ENCODE data around the gene RBM28.

RBM28 gene

DNA sequence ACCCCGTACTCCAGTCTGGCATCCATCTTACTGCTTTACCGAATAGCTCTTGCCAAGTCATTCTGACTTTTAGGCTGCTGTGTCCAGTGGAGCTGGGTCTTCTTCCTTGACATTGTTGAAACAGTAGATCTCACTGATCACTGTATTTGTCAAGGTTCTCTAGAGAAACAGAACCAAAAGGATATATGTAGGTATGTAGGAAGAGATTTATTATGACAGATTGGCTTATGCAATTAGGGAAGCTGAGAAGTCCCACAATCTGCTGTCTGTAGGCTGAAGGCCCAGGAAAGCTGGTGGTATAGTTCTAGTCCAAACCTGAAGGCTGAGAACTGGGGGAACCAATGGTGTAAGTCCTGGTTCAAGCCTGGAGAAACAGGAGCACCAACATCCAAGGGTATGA, 29.9 kb upstream of the RBM28 start:
- DNase-seq: no peak

DNA sequence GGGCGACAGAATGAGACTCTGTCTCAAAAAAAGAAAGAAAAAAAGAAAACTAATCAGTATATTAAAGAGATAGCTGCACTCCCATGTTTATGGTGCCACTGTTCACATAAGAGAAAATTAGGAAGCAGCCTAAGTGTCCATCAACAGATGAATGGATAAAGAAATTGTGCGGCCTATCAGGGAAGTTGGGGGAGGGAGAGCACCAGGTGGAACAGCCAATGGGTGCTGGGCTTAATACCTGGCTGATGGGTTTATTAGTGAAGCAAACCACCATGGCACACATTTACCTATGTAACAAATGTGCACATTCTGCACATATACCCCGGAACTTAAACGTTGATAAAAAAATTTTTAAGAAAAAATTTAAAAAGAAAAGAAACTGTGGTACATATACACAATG, 26.8 kb upstream of the RBM28 start:
- no peak for DNase-seq

DNA sequence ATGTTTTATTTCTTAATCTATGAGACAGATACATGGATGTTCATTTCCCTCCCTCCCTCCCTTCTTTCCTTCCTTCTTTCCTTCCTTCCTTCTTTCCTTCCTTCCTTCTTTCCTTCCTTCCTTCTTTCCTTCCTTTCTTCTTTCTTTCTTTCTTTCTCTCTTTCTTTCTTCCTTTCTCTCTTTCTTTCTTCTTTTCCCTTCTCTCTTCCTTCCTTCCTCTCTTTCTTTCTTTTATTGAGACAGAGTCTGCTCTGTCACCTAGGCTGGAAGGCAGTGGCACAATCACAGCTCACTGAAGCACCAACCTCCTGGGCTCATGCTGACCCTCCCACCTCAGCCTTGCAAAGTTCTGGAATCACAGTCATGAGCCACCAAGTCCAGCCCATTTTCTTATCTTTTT, 23.3 kb upstream of the RBM28 start:
- DNase-seq: no peak

GRCh38 chr7:128366300-128366699, 22.6 kb upstream of the RBM28 start:
- no peak for DNase-seq

GRCh38 chr7:128365432-128365831, 21.7 kb upstream of the RBM28 start:
- no peak for DNase-seq

GRCh38 chr7:128364166-128364870, 20.6 kb upstream of the RBM28 start:
- DNase-seq: no peak

- no peak for DNase-seq
These were observed 19.6 kb upstream of the RBM28 start for GRCh38 chr7:128363261-128363721.

- DNase-seq: no peak
These were observed 19.0 kb upstream of the RBM28 start for GRCh38 chr7:128362670-128363069.

DNA sequence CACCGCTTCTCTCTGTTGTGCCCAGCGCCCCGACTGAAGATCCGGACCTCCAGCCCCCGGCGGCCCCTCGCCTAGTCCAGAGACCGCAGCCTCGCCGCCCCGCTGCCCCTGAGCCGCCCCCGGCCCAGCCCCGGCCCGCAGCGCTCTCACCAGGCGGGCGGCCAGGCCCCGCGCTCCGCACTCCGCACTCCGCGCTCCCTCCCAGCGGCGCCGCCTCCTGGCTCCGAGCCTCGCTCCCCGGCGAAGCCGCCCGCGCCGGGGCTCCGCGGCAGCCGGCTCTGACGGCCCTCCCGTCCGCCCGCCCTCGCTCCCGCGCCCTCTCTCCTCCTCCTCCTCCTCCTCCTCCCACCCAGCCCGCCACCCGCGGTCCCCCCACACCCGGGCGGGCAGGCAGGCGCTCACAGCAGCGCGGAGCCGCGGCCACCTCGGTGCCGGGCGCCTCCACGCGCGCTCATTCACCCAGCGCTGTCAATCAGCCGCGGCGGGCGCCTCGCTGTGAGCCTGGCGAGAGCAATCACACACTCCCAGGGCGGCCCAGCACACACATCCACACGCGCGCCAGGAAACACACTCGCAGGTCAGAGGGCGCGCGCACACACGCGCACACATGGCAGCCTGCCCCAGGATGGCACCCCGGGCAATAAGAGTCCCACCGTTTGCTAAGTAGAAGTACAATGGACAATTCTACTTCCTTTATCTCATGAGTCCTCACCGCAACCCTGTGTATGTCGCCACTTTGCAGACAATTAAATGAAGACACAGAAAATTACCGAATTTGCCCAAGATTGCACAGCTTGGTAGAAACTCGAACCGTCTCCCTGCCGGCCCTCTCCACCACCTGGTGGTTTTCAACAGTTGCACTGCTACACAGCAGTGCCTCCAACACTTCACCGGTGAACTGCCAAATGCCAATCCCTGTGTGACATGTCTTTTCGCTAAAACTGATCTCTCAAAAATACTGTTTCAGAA, 18.0 kb upstream of the RBM28 start, which contains the start of gene PRRT4:
Gene PRRT4 (minus strand): TSS at position 280 of the 969 bp plus-strand sequence.
- DNase-seq: peak; percentile 49

GRCh38 chr7:128360359-128360678, 16.6 kb upstream of the RBM28 start:
- no peak for DNase-seq

DNA sequence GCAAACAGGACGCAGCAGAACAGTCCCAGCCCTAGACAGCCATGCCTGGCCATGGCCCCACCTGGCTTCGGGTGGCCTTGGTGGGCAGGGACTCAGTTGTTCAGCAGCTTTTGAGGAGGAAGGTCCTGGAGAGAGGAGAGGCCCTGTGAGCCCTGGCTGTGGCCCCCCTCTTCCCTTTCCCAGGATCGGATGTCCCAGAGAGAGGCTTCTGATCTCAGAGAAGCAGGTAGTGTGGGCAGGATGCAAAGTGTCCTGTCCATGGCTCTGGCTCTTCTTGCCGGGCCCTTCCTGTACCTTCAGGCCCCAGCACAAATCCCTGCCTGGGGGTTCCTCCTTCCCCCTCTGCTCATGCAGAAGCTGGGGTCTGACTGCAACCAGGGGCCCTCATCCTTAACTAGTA, 16.2 kb upstream of the RBM28 start:
- no peak for DNase-seq

DNA sequence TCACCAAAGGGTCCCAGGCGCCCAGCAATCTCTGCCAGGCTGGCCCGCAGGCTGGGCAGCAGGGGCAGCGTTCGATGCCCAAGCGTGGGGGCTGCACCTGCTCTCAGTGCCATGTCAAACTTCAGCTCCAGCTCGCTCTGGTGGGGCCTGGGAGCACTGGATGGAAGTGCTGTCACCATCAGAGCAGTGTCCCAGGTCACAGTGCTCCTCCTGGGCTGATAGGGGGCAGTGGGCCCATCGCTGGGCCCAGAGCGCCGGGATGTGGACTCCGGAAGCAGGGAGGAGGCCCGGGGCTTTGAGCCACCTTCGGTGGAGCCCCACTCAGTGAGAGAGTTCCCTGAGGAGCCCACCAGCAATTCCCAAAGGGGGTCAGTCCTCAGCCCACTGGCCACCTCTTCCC, 15.6 kb upstream of the RBM28 start:
- DNase-seq: no peak

DNA sequence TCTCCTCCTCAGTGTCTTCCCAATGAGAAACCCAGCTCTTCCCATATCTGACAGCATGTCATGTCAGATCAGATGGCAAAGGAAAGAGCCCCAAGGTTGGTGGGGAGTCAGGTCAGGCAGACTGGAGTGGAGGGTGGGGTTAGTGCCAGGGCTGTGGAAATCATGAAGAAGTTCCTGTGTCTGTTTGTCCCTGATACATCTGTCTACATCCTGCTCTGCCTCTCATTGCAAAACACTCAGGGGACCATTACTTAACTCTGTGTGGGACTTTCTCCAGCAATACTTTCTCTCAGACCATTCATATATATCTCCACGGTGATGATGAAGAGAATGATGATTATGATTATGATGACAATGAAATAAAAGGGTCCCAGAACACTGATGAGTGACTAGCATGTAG, 14.5 kb upstream of the RBM28 start:
- DNase-seq: no peak

DNA sequence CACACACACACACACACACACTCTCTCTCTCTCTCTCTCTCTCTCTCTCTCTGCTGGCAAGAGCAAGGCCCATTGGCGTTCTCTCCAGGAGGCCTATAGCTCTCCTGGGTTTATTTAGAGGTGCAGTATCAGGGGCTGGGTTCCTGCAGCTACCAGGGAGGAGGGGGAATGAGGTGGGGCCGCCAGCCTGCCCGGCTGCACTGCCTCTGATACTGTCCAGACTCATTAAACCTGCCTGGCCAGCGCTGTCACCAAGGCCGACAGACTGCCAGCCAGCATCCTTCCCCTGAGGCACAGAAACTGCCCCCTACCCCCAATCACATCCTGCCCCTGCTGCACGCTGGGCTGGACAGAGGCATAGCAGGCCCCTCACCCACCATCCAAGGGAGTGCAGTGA, 13.5 kb upstream of the RBM28 start:
- DNase-seq: no peak

GRCh38 chr7:128356546-128357216, 13.0 kb upstream of the RBM28 start:
- no peak for DNase-seq

DNA sequence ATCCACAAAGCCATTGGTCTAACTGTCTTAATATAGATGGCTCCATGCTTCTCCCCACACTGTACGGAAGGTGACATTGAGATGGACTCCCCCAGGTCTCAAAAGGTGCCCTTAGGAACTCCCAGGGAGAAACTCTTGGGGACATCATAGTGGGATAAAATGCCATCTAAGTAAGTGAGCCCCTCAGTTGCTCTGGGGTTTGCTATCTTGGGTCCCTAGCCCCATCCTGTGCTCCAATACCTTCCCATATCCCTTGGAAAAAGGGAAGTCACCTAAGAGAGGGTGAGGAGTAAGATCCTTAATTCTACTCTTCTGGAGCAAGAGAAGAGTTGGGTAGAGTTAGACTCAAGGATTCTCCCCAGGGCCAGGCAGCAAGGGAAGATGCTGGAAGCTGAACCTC, 9.9 kb upstream of the RBM28 start:
- no peak for DNase-seq

- no peak for DNase-seq
These were observed 9.5 kb upstream of the RBM28 start for GRCh38 chr7:128353189-128353588.

DNA sequence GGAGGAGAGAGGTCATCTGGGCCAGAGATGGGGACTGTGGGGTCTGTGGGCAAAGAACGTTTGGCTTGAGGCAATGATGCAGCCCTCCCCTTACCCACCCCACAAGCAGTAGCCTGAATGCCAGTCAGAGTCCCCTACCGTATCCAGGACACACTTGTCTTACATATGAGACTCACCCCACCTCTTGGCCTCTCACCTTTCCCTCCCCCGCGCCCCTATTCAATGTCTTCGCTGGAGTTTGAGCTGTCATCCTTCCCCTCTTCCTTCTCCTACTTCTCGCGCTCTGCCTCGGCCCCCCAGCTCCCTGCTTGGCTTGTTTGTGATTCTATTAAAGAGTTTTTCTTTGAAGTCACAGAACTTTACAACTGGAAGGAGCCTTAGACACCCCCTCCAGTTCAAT, 8.9 kb upstream of the RBM28 start:
- DNase-seq: no peak

DNA sequence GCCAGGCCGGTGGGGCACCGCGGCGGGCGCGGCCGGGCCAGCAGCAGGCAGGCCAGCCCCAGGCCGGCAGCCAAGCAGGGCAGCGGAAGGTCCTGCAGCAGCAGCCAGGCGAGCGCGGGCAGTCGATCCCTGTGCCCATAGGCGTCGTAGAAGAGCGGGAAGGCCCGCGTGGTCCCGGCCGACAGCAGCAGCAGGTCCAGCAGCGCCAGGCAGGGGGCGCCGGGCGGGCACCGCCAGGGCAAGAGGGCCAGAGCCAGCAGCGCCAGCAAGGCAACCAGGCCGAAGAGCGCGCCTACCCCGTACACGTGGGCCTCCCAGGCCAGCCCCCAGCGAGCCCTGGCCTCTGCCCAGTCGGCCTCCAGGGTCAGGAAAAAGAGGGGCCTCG, 8.4 kb upstream of the RBM28 start:
- peak; percentile 67 for DNase-seq

- peak; percentile 37 for DNase-seq
These were observed 7.8 kb upstream of the RBM28 start for GRCh38 chr7:128351296-128352152.

DNA sequence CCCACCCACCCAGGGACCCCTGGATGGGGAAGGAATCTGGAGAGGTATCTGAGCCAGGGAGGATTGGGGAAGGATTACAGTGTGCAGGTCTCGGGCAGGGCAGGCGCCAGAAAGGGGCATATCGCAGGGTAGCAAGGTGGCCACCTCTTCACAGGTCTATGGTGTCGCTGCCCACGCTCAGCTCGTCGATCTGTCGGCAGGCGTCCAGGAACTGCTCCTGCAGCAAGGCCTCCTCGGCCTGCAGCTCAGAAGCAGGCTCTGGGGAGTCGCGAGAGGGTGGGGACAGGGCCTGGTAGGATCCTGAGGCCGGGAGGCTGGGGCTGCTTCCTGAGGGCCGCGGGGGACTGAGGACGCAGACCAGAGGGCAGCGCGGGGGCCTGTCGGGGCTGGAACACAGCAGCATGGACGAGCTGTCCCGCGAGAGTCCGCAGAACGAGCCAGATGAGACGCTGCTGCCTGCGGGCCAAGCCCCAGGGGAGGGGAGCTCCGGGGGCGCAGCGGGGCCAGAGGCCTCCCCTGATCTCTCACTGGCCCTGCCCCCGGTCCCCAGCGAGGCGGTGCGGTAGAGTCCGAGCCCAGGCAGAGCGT, 7.1 kb upstream of the RBM28 start:
- no peak for DNase-seq

- DNase-seq: no peak
These were observed 5.7 kb upstream of the RBM28 start for GRCh38 chr7:128349466-128349825.
